ENCODE data around the gene MRPS14.

Gene MRPS14

DNA sequence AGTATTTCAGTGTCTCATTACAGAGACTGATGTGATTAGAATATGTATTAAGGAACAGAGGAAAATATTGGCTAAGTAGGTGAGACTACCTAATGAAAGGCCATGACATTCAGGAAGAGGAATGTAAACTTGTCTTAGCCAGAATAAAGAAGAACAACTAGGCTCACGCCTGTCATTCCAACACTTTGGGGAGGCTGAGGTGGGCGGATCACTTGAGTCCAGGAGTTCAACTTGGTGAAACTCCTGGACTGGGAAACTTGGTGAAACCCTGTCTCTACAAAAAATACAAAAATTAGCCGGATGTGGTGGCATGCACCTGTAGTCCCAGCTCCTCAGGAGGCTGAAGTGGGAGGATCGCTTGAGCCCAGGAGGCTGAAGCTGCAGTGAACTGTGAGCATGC lies 38.3 kb downstream of the MRPS14 start:
- H3K36me3 ChIP-seq (ENCODE audit: insufficient read depth, low read length), result peaks cover 12% of the 10 kb centered on the region
- no peaks in the 10 kb centered on the region for H3K9me3 ChIP-seq (ENCODE audit: control insufficient read depth, insufficient read depth, low read length)
- no peaks in the 10 kb centered on the region for H3K4me1 ChIP-seq (ENCODE audit: insufficient read depth, low read length)
- no peak overlapping the region for H3K9ac ChIP-seq (ENCODE audit: low read depth, low read length)

DNA sequence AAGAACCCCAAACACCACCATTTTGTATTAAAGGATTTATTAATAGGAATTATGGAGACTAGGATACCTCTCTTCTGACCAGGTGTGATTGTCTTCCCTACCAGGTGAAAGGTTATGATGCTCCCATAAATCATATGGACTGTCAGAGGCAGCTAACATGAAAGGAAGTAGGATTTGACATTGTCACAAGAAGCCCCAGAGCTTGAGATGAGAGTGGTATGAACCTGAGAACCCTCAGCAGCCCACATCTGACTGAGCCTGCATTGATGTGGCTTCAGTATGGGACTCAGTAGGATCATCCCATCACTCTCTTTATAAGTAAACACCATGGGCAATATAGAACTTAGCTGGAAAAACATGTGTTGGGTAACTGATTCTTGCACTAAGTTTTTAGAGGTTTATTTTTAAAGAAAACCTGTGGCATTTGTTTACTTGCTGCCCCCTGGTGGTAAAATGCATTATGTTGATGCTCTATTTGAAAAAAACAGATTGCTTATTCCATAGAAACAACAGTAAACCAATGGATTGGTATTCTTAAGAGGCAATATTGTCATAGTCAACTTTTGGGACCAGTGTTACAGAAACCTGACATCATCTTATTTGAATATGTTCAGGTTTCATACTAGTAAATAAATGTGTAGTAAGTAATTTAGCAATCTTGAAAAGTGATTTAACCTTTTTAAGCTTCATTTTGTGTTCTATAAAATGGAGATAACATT lies 40.1 kb downstream of the MRPS14 start:
- no peaks in the 10 kb centered on the region for H3K4me1 ChIP-seq (ENCODE audit: insufficient read depth, low read length)
- no peak overlapping the region for H3K9ac ChIP-seq (ENCODE audit: low read depth, low read length)
- H3K9me3 ChIP-seq (ENCODE audit: control insufficient read depth, insufficient read depth, low read length), result no peaks in the 10 kb centered on the region
- H3K36me3 ChIP-seq (ENCODE audit: insufficient read depth, low read length), result peaks cover 12% of the 10 kb centered on the region

DNA sequence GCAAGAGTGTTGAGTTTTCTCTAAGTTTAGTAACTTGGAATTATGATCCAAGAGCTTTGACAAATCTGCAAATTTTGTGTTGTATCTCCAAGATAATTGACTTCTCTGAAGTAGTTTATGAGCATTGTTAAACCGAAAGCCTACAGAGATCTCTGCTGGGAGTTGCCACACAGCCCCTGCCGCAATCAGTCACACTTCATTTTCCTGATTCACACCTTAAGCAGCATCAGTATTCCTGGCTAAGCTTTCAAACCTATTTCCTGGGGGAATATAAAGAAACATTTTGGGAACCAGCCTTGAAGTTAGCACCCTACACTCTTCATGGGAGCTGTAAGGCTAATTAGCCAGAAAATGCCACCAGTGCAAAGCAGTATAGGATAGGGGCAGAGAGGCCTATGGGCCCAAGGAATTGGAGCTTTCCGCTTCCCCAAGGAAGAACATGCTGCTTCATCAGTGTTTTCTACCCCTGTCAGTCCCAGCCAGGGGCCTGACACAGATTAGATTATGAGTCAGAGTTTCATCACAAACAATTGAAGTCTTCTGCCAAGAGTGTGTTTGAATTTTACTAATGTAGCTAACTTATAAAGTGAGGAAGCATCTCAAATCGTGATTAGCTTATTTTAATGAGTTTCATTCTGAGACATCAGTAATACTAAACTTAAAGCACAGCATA lies 46.7 kb downstream of the MRPS14 start:
- Histone ChIP-seq H3K36me3 (ENCODE audit: insufficient read depth, low read length) (peaks cover 11% of the 10 kb centered on the region; the same call in 1 of the 2 replicates), H3K9me3 (ENCODE audit: control insufficient read depth, insufficient read depth, low read length) (no peaks in the 10 kb centered on the region)

DNA sequence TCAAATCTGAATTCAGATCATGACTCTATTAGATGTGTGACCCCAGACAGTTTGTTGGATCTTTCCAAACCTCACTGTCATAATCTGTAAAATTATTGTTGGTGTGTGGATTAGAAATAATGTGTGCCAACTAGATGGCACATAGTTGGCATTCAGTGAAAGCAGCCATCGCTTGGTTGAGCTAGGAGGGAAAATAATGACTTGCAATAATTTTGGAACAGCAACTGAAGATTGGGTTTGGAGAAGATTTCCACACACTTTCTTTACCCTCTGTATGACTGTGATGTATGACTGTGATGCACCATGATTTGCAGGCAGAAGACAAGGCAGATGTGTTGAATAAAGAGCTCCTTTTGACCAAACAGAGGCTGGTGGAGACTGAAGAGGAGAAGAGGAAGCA lies 47.5 kb downstream of the MRPS14 start:
- no peaks in the 10 kb centered on the region for H3K4me1 ChIP-seq (ENCODE audit: insufficient read depth, low read length)
- H3K36me3 ChIP-seq (ENCODE audit: insufficient read depth, low read length), result peaks cover 11% of the 10 kb centered on the region; the same call in 1 of the 2 replicates
- no peaks in the 10 kb centered on the region for H3K9me3 ChIP-seq (ENCODE audit: control insufficient read depth, insufficient read depth, low read length)
- H3K9ac ChIP-seq (ENCODE audit: low read depth, low read length), result no peak overlapping the region

More for the DNA sequence above, 46.7 kb downstream of the MRPS14 start:
- H3K9ac ChIP-seq (ENCODE audit: low read depth, low read length), result no peak overlapping the region
- no peaks in the 10 kb centered on the region for H3K4me1 ChIP-seq (ENCODE audit: insufficient read depth, low read length)

DNA sequence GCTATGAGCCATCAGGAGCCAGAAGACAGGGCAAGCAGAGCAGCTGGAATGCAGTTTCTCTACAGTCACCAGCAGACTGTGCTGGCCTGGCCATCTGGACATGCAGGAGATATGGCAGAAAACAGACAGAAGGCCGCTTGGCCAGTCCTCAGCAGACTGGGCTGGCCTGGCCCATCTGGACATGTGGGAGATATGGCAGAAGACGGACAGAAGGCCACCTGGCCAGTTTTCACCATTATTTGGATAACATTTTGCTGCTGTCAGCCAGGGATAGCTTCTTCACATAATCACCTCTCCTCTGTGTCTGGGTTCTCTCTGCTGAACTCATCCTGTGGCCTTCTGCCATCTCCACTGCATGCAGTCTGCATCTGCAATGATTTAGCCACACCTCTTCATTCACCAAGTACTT lies 48.5 kb downstream of the MRPS14 start:
- peaks cover 11% of the 10 kb centered on the region; the same call in 1 of the 2 replicates for H3K36me3 ChIP-seq (ENCODE audit: insufficient read depth, low read length)
- H3K9ac ChIP-seq (ENCODE audit: low read depth, low read length), result no peak overlapping the region
- no peaks in the 10 kb centered on the region for H3K4me1 ChIP-seq (ENCODE audit: insufficient read depth, low read length)
- no peaks in the 10 kb centered on the region for H3K9me3 ChIP-seq (ENCODE audit: control insufficient read depth, insufficient read depth, low read length)

DNA sequence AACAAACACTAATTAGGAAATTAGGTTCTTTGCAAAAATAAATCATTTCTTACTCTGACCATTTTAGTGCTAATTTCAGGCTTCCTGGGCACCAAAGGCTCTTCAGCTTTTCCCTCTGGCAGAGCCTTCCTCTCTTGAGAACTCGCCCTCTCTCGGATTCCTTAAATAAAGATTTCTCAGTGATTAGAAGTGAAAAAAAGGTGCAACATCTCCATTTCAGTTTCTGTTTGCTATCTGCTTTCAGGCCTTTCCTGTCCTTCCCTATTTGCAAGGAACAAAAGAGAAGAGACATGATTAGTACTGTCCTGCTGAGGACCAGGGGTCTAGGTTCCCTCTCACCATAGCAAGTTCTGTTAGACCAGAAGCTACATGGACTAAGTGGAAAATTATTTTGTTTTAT lies 51.3 kb downstream of the MRPS14 start:
- peaks cover 14% of the 10 kb centered on the region; the same call in 1 of the 2 replicates for H3K36me3 ChIP-seq (ENCODE audit: insufficient read depth, low read length)

DNA sequence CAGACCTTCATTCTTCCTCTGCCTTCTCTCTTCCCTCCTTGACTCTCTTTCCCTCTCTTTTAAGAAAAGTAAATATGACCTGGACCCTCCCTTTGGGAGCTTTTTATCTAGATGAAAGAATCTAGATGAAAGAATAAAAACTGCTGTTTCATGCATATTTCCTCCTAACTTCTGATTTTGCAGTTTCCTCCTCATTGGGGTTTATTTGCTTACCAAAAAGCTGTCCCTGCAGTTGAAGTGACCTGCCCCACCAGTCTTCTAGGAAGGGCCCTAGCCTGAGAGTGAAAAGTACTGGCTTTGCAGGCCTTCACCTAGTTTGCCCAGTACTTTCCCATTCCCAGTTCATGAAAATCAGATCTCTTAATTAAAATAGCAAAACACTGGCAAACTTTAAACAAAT lies 51.8 kb downstream of the MRPS14 start:
- Histone ChIP-seq H3K36me3 (ENCODE audit: insufficient read depth, low read length) (peaks cover 14% of the 10 kb centered on the region; the same call in 1 of the 2 replicates), H3K4me1 (ENCODE audit: insufficient read depth, low read length) (no peaks in the 10 kb centered on the region), H3K9me3 (ENCODE audit: control insufficient read depth, insufficient read depth, low read length) (no peaks in the 10 kb centered on the region), H3K9ac (ENCODE audit: low read depth, low read length) (no peak overlapping the region)

More for the DNA sequence above, 51.3 kb downstream of the MRPS14 start:
- no peaks in the 10 kb centered on the region for H3K4me1 ChIP-seq (ENCODE audit: insufficient read depth, low read length)
- no peaks in the 10 kb centered on the region for H3K9me3 ChIP-seq (ENCODE audit: control insufficient read depth, insufficient read depth, low read length)
- no peak overlapping the region for H3K9ac ChIP-seq (ENCODE audit: low read depth, low read length)

DNA sequence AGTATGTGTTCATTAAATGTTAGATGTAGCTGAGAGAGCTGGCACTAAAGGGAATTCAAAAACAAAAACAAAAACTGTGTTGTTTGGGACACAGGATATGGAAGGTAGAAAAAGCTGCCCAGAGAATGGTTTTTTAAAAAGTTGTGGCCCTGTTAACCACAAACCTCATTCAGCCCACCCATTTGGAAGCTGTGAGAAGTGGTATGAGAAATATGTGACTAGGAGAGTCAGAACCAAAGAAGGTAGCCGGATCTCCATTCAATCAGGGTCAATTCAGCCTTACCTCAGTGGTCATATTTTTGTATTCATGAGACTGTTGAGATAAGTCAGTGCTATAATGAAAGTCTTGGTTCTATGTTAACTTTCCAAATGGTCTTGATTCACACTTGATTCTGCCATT lies 53.2 kb downstream of the MRPS14 start:
- Histone ChIP-seq H3K9ac (ENCODE audit: low read depth, low read length) (no peak overlapping the region), H3K4me1 (ENCODE audit: insufficient read depth, low read length) (peaks cover 9% of the 10 kb centered on the region), H3K36me3 (ENCODE audit: insufficient read depth, low read length) (peaks cover 8% of the 10 kb centered on the region; the same call in 1 of the 2 replicates), H3K9me3 (ENCODE audit: control insufficient read depth, insufficient read depth, low read length) (no peaks in the 10 kb centered on the region)

DNA sequence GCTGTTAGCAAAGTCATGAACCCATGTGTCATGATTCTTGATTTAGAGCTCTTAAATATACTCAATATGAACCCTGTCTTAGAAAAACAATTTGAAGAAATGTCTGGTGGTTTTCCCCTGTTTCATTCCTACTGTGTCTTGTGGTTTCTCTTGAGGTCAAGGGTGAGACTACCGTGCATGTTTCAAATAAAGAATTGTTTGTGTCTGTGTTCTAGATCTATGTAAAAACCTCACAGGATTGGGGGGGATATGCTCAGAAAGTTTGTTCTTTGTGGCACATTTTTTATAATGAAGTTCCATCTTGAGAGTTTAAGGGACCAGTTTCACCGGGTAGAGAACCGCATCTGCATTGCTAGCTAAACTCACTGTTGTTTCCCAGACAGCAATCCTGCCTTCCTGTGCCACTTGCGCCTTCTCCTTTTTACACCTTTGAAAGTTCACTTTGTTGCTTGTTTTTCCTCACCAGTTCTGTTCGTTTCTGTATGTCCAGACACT lies 54.4 kb downstream of the MRPS14 start:
- Histone ChIP-seq H3K4me1 (ENCODE audit: insufficient read depth, low read length) (peaks cover 9% of the 10 kb centered on the region), H3K36me3 (ENCODE audit: insufficient read depth, low read length) (peaks cover 6% of the 10 kb centered on the region; the same call in 1 of the 2 replicates), H3K9me3 (ENCODE audit: control insufficient read depth, insufficient read depth, low read length) (no peaks in the 10 kb centered on the region), H3K9ac (ENCODE audit: low read depth, low read length) (no peak overlapping the region)

DNA sequence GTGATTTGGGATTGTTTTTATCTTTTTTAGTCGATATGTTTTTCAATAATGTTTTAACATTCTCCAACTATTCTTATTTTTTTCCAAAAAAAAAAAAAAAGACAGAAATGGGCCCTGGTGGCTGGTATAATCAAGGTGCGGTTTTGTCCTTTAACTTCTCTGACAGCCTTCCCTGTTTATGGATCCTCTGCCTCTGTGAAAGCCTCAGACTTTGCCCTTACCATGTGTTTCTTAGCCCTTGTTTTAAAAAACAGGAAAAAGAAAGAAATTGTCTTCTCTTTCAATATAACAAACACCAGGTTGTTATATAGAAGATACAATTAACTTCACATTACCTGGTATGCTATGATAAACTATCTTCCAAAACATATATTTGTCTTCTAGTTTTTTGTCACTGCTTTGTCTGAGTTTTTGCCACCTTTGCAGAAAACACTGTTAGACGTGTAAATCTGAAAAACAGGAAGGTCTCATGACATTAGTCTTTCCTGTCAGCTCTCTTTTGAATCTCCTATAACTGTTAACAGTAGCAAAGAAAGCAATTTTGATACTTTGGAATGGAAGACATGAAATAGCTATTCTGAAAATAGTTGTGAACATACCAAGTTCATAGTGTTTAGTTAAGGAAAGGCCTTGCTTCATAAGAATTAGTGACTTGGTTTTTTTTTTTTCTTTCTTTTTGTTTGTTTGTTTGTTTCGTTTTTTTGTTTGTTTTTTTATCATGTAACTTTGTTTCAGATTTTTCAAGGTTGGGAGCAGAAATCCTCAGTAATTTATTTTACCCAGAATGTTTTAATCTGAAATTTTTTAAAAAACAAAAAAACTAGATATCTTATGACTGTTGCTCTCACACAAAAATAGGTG lies 55.1 kb downstream of the MRPS14 start:
- Histone ChIP-seq H3K9me3 (ENCODE audit: control insufficient read depth, insufficient read depth, low read length) (no peaks in the 10 kb centered on the region), H3K4me1 (ENCODE audit: insufficient read depth, low read length) (peaks cover 9% of the 10 kb centered on the region), H3K9ac (ENCODE audit: low read depth, low read length) (no peak overlapping the region), H3K36me3 (ENCODE audit: insufficient read depth, low read length) (peaks cover 6% of the 10 kb centered on the region; the same call in 1 of the 2 replicates)

DNA sequence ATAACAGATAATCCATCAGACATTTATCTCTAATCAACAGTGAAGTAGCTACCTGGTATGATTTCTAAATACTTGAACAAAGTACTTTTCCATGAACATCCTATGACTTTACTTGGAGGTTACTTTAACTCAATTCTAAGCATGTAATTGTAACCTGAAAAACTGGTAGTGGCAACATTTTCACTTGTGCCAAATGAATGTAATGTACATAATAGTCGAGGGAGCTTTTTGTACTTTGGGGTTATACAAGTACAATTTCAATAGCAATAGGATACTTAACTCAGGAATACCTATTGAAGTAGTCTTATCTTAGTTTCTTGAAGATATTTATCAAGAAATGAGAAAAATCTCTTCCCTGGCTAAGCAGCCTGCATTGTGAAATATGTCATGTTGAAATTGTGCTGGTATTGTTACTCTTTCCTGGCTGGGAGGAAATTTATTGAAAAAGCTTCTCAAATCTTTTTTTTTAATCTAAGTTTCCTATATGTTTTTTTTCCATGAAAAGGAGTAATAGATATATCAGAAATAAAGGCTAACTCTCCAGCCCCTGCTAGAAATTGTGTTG lies 57.1 kb downstream of the MRPS14 start:
- H3K36me3 ChIP-seq (ENCODE audit: insufficient read depth, low read length), result peaks cover 6% of the 10 kb centered on the region; the same call in 1 of the 2 replicates
- H3K4me1 ChIP-seq (ENCODE audit: insufficient read depth, low read length), result peaks cover 9% of the 10 kb centered on the region
- no peaks in the 10 kb centered on the region for H3K9me3 ChIP-seq (ENCODE audit: control insufficient read depth, insufficient read depth, low read length)
- no peak overlapping the region for H3K9ac ChIP-seq (ENCODE audit: low read depth, low read length)

DNA sequence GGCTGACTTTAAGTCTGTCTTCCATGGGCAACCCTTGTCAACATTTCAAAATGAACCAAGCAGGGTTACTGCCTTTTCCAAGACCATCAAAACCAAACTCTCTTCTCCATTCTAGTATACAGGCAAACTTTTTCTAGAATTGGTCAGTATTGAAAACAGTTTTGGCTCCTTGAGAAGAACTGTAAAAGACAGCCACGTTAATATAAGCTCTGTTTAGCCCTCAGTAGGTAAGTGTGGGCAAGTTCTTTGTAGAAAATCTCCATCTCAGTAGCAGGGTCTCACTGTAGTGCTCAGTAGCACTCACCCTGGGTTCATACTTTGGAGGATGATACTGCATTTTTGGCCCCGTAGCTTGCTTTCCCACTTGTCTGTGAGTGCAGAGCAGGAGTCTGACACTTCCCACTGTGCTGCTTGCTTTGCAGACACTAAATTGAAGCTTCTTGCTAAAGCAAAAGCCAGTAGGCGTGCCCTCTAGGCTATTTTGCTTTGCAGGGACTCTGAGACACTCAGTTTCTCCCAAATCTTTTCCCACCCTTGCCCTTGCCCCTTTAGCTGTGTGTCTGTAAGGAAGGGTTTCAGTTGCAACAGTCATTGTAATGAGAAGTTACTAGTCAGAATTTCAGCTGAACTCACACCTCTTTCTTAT lies 57.7 kb downstream of the MRPS14 start:
- Histone ChIP-seq H3K4me1 (ENCODE audit: insufficient read depth, low read length) (peaks cover 9% of the 10 kb centered on the region), H3K9ac (ENCODE audit: low read depth, low read length) (no peak overlapping the region), H3K9me3 (ENCODE audit: control insufficient read depth, insufficient read depth, low read length) (no peaks in the 10 kb centered on the region), H3K36me3 (ENCODE audit: insufficient read depth, low read length) (peaks cover 6% of the 10 kb centered on the region; the same call in 1 of the 2 replicates)

DNA sequence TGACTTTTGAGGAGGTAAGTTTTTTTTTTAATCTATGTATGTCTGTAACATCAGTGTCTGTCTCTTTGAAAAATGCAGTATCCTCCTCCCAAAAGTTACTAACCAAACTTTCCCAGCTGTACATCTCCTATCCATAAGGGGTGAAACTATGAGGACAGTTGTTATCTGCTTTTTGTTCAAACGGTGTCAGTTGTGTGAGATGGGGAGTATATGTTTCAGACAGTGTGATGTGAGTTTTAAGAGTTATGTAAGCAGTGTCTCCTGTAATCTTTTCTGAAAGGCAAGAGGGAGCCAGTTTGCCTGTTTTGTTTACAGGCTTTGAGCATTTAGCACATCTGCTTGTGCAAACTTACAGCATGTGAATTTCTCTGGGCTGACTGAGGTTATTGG lies 58.3 kb downstream of the MRPS14 start:
- Histone ChIP-seq H3K36me3 (ENCODE audit: insufficient read depth, low read length) (peaks cover 6% of the 10 kb centered on the region; the same call in 1 of the 2 replicates), H3K4me1 (ENCODE audit: insufficient read depth, low read length) (peaks cover 9% of the 10 kb centered on the region), H3K9me3 (ENCODE audit: control insufficient read depth, insufficient read depth, low read length) (no peaks in the 10 kb centered on the region), H3K9ac (ENCODE audit: low read depth, low read length) (no peak overlapping the region)

Measured in ES-I3 (cell line).